NT2/D1 (cell line): ENCODE data around the gene ACSM2B.

Experiments
- SUZ12 ChIP-seq: IDR thresholded peaks from 2 replicates; pipeline ENCODE4 v1.6.1; 2011; ENCODE audit not compliant: insufficient read length, insufficient read depth; ENCODE audit errors: extremely low read depth
- YY1 ChIP-seq: IDR thresholded peaks from 2 replicates; pipeline ENCODE4 v1.6.1; 2011; ENCODE audit not compliant: insufficient read length, insufficient read depth
- ZNF274 ChIP-seq: IDR thresholded peaks from 2 replicates; pipeline ENCODE4 v1.6.1; 2011; ENCODE audit warnings: mild to moderate bottlenecking, low read depth, low read length

DNA sequence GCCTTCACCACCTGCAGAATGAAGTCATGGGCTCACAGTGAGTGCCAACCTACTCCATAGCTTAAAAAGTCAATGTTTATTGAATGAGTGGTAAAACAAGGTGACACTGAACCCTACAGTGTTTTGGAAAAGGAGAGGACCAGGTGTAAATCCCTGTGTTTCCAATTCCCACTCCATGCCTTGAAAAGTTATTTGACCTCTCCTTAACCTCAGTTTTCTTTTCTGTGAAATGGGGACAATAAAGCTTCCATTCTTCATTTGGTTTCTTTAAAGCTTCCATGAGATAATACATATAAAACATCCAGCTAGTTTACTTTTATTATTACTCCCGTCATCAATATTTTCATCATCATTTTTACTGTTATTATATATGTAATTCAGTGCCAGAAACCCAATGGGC is 48.0 kb upstream of the ACSM2B start:
- no peak for TF ChIP-seq SUZ12
- TF ChIP-seq ZNF274, result no peak
- no peak for TF ChIP-seq YY1
